HG03342 (cell line): ENCODE results near the gene SMKR1.
"Not testable (repeated sequence)": the region's sequence is repeated elsewhere in the genome, so short reads cannot be mapped to it uniquely, and the experiment has no call there.

Source experiments
- ATAC-seq: cut with Tn5 transposase; IDR thresholded peaks from one replicate; pipeline ENCODE4 v1.9.1; 2021; ENCODE audit warnings: mild to moderate bottlenecking, moderate library complexity; ENCODE audit not compliant: unreplicated experiment

SMKR1 gene

DNA sequence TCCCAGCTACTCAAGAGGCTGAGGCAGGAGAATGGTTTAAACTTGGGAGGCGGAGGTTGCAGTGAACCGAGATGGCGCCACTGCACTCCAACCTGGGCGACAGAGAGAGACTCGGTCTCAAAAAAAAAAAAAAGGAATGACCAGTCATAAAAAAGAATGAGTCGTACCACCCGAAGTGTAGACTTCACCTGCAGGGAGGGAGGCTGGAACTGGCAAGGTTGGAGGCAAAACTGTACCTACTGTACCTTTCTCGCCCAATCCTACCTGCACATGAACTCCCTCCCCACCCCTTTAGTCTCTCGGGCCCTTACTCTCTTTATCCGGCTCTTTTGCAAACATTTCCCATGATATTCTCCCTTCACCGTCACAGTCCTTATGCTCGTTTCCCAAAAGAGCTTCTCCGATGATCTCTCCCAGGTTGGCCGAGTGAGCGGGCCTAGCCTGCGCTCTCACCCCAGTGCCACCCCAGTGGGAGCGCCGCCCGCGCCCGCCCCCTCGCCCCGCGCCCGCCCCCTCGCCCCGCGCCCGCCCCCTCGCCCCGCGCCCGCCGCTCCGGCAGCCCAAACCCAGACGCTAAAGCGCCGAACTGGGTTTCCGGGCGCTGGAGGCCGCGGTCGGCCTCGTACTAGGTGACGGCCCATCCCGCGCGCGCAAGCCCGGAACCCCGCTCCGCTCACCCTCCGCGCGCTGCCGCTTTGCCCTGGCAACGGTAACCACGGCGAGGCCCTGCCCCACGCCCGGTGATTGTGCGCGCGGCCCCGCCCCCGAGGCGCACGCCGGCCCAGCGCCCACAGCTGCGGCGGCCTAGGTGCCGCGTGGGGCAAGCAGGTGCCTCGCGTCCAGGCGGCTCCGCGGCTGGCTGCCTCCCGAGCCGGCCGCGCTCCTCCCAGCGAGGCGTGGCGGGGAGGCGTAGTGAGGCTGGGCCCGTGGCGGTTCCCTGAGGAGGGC lies at the start of gene SMKR1:
TSS of gene SMKR1 (plus strand) at position 772 of the 948 bp plus-strand sequence. CDS start 294 bp downstream, outside the sequence.
- peak; percentile 94 for ATAC-seq

DNA sequence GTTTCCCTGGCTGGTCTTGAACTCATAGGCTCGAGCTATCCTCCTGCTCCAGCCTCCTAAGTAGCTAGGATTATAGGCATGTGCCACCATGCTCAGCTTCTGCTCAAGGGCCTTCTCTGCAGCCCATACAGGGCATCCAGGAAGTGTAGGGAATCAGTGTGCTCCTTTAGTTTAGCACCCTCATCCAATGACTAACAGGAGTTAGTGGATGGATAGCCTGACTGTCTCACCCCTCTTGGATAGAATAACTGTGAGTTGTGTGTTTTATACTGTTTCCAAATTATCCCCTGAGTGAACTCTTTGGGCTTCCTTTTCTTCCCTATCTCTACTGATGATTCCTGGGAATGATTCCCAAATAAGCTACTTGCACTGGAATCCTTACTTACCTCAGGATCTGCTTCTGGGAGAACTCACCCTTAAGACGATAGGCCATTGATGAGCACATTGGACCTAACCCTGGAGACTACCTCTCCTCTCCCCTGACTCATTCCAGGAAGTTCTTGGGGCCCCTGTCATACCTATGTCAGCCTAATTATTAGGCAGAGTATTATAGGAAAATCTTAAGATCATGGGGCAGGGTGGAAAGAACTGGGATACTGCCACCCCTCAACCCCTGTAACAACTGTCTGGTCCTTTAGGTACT lies 49.6 kb upstream of the SMKR1 start:
- no peak for ATAC-seq

GRCh38 chr7:129453510-129454248 lies 48.7 kb upstream of the SMKR1 start:
- no peak for ATAC-seq

DNA sequence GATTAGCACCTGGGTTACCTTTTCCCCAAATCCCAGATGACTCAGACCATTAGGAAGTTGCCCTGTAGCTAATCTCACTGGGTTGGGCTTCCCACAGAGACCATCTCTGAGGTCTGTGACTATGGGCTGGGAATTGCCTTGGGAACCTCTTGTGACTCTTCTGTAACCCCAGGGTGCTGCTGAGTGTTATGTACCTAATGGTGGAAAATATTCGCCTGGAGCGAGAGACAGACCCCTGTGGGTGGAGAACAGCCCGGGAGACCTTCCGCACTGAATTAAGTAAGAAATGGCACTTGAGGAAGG lies 48.1 kb upstream of the SMKR1 start:
- no peak for ATAC-seq

- no peak for ATAC-seq
These were observed 45.9 kb upstream of the SMKR1 start for GRCh38 chr7:129456421-129456820.

DNA sequence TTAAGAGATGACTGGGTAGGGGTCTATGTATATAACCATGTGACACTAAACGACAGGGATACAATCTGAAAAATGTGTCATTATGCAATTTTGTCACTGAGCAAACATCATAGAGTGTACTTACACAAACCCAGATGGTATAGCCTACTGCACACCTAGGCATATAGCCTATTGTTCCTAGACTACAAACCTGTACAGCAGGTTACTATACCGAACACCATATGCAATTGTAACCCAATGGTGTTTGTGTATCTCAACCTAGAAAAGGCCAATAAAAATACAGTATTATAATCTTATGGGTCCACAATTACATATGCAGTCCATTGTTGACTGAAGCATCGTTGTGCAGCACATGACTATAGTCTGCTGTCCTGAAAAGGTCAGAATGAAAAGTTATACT lies 45.2 kb upstream of the SMKR1 start:
- no peak for ATAC-seq

GRCh38 chr7:129458171-129458570 lies 44.2 kb upstream of the SMKR1 start:
- no peak for ATAC-seq

DNA sequence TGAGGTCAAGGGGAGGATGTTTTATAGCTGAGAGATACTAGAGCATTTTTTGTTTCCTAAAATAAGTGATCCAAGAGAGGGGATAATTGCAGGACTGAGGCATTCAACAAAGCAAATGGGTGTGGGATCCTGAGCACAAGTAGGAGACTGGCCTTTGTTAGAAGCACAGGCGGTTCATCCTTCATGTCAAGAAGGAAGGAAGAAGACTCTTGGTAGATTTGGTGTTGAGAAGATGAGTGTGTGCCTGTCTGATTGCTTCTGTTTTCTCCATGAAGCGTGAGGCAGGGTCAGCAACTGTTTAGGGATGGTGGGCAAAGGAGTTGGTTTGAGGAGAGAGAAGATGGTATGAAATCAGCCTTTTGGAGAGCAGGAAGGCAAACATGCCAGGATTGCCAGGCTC lies 40.5 kb upstream of the SMKR1 start:
- no peak for ATAC-seq

GRCh38 chr7:129462420-129462819 lies 39.9 kb upstream of the SMKR1 start:
- ATAC-seq: no peak

DNA sequence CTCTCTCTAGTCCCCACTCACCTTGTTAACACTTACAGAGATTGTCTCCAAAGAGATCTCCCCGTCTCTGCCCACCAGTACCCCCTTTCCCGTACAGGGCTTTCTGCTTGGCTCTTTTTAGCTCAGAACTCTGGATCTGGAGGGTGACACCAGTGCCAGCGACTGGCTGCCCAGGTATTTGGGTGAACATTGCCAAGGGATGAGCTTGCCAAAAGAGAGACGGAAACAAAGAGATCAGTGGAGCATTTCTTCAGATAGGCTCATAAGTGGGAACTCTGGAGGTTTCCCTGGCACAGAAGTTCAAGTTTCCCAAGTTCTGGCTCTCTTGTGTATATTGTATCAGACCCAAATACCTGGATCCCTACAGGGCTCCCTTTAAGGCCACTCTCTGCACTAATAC lies 38.1 kb upstream of the SMKR1 start:
- ATAC-seq: no peak

- ATAC-seq: no peak
These were observed 37.3 kb upstream of the SMKR1 start for GRCh38 chr7:129465080-129465479.

GRCh38 chr7:129466796-129467195 lies 35.5 kb upstream of the SMKR1 start:
- no peak for ATAC-seq

GRCh38 chr7:129468087-129468486 lies 34.2 kb upstream of the SMKR1 start:
- no peak for ATAC-seq

DNA sequence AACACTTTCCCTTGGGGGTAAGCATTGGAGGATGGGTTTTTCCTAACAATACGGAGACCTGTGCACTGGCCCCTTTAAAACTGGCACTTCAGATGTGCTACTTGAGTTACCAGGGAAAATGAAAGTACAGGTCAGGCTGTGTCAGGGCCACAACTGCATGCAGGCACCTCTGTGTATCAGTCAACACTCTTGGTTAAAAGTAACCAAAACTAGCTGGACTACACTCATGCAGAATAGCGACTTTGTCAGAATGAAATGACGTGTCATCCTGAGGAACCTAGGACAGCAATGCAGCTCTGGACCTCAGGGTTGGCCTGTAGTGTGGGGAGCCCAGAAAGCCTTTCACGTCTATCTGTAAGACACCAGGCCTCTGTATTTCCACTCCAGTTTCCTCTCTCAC lies 33.8 kb upstream of the SMKR1 start:
- no peak for ATAC-seq

DNA sequence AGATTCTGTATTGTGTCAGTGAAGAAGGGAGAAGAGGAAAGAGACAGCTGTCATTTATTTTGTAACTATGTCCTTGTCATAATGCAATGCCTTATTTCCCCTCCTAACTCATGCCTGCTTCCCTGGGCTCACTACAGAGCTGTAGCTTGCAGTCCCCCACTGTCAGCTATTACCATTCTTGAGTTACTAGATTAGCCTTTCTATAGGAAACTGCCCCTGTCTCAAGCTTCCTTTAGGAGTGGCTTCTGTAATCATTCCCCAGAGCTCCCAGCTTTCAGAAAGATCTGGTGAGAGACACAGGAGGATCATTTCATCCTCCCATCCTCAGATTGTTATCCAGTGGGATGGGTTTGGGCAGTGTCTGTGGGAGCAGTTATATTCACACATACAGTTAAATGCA lies 32.4 kb upstream of the SMKR1 start:
- no peak for ATAC-seq

- ATAC-seq: no peak
These were observed 31.9 kb upstream of the SMKR1 start for GRCh38 chr7:129470411-129470810.

- no peak for ATAC-seq
These were observed 30.9 kb upstream of the SMKR1 start for GRCh38 chr7:129471402-129471827.

- ATAC-seq: not testable (repeated sequence)
These were observed 26.4 kb upstream of the SMKR1 start for GRCh38 chr7:129475931-129476330.

DNA sequence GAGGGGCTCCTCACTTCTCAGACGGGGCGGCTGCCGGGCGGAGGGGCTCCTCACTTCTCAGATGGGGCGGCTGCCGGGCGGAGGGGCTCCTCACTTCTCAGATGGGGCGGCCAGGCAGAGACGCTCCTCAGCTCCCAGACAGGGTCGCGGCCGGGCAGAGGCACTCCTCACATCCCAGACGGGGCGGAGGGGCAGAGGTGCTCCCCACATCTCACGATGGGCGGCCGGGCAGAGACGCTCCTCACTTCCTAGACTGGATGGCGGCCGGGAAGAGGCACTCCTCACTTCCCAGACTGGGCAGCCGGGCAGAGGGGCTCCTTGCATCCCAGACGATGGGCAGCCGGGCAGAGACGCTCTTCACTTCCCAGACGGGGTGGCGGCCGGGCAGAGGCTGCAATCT lies 25.9 kb upstream of the SMKR1 start:
- not testable (repeated sequence) for ATAC-seq

DNA sequence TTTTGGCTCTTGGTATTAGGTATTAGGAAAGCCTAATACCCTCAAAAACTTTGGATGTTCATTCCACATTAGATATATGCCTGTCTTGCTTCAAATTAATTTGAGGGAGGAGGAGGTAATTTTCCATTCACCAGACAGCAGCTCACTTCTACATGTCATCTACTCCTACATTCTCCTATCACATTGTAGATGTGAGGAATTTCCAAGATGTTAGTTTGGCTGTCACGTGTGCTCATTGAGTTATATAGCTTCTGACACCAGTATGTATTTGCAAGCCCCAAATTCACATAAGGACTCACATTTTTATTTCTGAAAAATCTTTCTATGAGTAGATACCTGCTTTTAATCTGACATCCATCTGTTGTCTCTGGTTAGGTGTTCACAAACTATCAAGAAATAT lies 22.5 kb upstream of the SMKR1 start:
- no peak for ATAC-seq

DNA sequence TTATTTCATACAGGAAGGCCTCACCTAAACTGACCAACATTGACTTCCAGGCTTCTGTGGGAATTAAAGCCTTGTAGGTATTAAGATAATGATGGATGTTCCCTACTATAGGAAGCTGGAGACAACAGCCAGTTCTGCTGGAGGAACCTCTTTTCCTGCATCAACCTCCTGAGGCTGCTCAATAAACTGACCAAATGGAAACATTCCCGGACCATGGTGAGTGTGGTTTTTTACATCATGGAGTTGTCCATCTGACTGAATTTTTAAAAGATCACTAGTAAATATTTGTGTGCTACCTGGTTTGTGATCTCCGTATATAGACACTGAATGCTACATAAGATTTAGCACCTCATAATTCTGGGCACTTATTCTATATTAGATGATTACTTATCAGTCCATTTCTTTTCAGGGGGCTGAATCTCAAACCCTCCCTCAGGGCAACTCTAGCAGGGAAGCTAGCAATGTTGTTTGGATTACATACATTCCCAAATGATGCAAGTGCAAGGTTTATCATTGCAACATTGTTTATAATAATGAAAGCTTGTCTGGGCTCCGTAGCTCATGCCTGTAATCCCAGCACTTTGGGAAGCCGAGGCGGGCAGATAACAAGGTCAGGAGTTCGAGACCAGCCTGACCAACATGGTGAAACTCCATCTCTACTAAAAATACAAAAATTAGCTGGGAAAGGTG lies 21.5 kb upstream of the SMKR1 start:
- no peak for ATAC-seq
